Mammary epithelial cell (primary cell): ENCODE measurements around the gene SERTAD2.

Experiments used
- CTCF ChIP-seq, 2 donors: IDR thresholded peaks in 1 of 2; conservative IDR thresholded peaks in 1 of 2; 2 replicates each; pipeline ENCODE4 v1.5.1; 2011 to 2012; ENCODE audit warnings: inconsistent platforms in 2 of 2, low read length in 2 of 2, mild to moderate bottlenecking in 2 of 2, control low read depth in 1 of 2, low read depth in 1 of 2; ENCODE audit not compliant: insufficient read depth in 1 of 2; ENCODE audit errors: extremely low read depth in 1 of 2
- EZH2 ChIP-seq: IDR thresholded peaks from 2 replicates; pipeline ENCODE4 v1.6.1; 2012; ENCODE audit warnings: low read length, inconsistent platforms, borderline replicate concordance

GRCh38 chr2:64700133-64700809 lies 46.6 kb upstream of the SERTAD2 start:
- TF ChIP-seq CTCF (conservative IDR thresholded peaks at IDR 0.05 in 1 of 2, IDR thresholded peaks at IDR 0.05 in 1 of 2; ENCODE audit: extremely low read depth in 1 of 2, insufficient read depth in 1 of 2, low read depth in 1 of 2, low read length in 2 of 2), result no peak
- TF ChIP-seq EZH2, result no peak
